ENCODE data around the gene ARFGEF3. TPM values are rescaled to one million over a fixed set of nuclear protein-coding genes. Genes with fewer than 3 reads are reported as not detected.

ARFGEF3 gene
- polyA plus RNA-seq, 1 of the 3 experiments (the other 2 are of a cell fraction) = not detected

DNA sequence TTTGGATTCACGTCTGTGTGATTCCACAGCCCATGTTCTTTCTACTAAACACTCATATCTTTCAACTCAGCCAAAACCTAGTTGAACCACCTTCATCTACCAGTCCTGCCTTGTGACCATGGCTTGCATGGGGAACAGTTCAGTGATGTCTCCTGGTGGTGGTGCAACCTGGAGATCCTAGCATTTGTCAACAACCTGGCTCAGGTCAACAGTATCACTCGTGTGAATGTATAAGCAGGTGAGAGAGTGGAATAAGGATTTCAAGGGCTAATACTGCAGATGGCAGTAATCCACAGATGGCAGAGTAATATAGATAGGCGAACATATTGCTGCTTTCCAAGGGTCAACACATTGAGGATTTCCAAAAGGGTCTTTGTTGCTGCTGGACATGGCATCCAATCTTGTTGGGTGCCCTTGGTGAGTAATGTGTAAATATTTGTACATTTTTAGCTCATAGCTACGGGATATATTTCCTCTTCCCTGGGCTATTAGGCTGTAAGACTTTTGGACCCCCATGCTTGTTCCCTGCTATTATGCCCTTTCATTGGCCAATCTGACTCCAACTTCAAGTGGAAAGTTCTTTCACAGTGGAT is 43.1 kb downstream of the ARFGEF3 start:
- Histone ChIP-seq H3K9me3 (no peaks in the 10 kb centered on the region), H3F3A (replicated peaks; ENCODE audit: insufficient read depth) (no peaks in the 10 kb centered on the region), H3K4me1 (ENCODE audit: control insufficient read depth in 1 of 2, insufficient read depth in 2 of 2, low read depth in 1 of 2, low read length in 1 of 2) (no peaks in the 10 kb centered on the region), H3K4me2 (no peak overlapping the region), H3K79me2 (ENCODE audit: insufficient read depth) (no peaks in the 10 kb centered on the region), H4K20me1 (ENCODE audit: insufficient read depth) (no peaks in the 10 kb centered on the region), H3K4me3 (ENCODE audit: low read depth in 2 of 2, low read length in 1 of 2) (no peak overlapping the region), H2AFZ (ENCODE audit: low read depth) (no peak overlapping the region), H3K9me2 (no peaks in the 10 kb centered on the region), H3K36me3 (replicated peaks in 1 of 2; ENCODE audit: control insufficient read depth in 1 of 2, insufficient read depth in 2 of 2, low read length in 1 of 2) (no peaks in the 10 kb centered on the region), H3K9ac (no peak overlapping the region), H3K27me3 (ENCODE audit: insufficient read depth) (no peaks in the 10 kb centered on the region), H3K27ac (ENCODE audit: low read depth in 2 of 2, low read length in 1 of 2) (no peak overlapping the region)
- 10% methylated on average over 4 of the region's 4 CpGs for WGBS (ENCODE audit: low lambda C conversion rate)
- no peak for DNase-seq
- POLR2A ChIA-PET = no interaction called here
- CTCF ChIA-PET = no interaction called here
- no peak for TF ChIP-seq GABPA (IDR thresholded peaks at IDR 0.05; ENCODE audit: low read depth)

DNA sequence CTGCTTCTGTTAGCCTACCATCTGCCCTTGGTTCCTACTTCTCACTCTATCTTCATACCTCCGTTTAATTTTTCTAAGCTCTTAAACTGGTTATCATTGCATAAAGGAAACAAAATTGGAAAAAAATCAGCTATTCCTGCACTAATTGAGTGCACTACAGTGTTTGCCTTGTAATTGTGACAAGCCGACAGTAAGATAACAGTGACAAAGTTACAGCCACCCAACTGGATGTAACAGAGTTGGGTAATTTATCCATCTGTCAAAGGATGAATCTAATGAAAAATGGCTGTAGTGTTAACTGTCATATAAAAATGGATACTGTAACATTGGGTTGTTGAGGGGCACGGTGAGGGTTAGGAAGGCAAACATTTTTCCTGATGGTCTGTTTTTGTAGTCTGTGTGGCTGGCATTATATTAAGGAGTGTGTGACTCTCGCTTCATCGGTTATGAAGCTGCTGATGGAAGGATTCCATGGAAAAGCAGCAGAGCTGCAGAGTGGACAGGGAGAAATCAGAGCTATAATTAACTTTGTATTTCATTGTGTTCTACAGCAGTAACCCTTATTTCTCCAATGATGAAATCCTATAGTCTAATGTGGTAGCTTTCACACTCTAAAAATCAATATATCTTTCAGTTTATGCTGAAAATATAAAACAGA is 43.8 kb downstream of the ARFGEF3 start:
- Histone ChIP-seq H3K79me2 (ENCODE audit: insufficient read depth) (no peaks in the 10 kb centered on the region), H3K9me3 (no peaks in the 10 kb centered on the region), H3K4me3 (ENCODE audit: low read depth in 2 of 2, low read length in 1 of 2) (no peak overlapping the region), H3K4me2 (no peak overlapping the region), H3K27me3 (ENCODE audit: insufficient read depth) (no peaks in the 10 kb centered on the region), H3F3A (replicated peaks; ENCODE audit: insufficient read depth) (no peaks in the 10 kb centered on the region), H3K36me3 (replicated peaks in 1 of 2; ENCODE audit: control insufficient read depth in 1 of 2, insufficient read depth in 2 of 2, low read length in 1 of 2) (no peaks in the 10 kb centered on the region), H2AFZ (ENCODE audit: low read depth) (no peak overlapping the region), H4K20me1 (ENCODE audit: insufficient read depth) (no peaks in the 10 kb centered on the region), H3K9me2 (no peaks in the 10 kb centered on the region), H3K4me1 (ENCODE audit: control insufficient read depth in 1 of 2, insufficient read depth in 2 of 2, low read depth in 1 of 2, low read length in 1 of 2) (no peaks in the 10 kb centered on the region), H3K9ac (no peak overlapping the region), H3K27ac (ENCODE audit: low read depth in 2 of 2, low read length in 1 of 2) (no peak overlapping the region)
- WGBS (ENCODE audit: low lambda C conversion rate) = 23% methylated on average over 5 of the region's 5 CpGs
- ChIA-PET POLR2A (no interaction called here), CTCF (no interaction called here)
- TF ChIP-seq RAD21 (IDR thresholded peaks at IDR 0.05; ENCODE audit: low read length) = no peak
- no peak for TF ChIP-seq TCF12 (IDR thresholded peaks at IDR 0.05)
- no peak for TF ChIP-seq GABPA (IDR thresholded peaks at IDR 0.05; ENCODE audit: low read depth)
- no peak for TF ChIP-seq RFX5 (IDR thresholded peaks at IDR 0.05; ENCODE audit: low read length)
- DNase-seq = no peak

DNA sequence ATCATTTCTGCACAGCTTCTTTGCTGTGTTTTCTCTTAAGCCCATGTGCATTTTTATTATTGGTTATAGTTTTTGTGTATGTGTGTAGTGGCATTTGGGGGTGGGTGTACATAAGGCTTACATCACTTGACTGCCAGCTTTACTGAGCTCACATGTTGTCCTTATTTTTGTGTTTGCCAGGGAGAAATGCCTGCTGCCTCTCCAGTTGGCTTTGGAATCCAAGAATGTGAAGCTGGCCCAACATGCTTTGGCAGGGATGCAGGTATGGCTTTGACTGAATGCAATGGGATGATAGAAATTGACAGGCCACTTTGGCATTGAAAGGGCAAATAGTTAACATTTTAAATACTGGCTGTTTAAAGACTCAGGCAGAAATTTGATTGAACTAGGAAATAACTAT is 45.1 kb downstream of the ARFGEF3 start:
- Histone ChIP-seq H4K20me1 (ENCODE audit: insufficient read depth) (no peaks in the 10 kb centered on the region), H3K27me3 (ENCODE audit: insufficient read depth) (no peaks in the 10 kb centered on the region), H3K9ac (no peak overlapping the region), H3K4me1 (ENCODE audit: control insufficient read depth in 1 of 2, insufficient read depth in 2 of 2, low read depth in 1 of 2, low read length in 1 of 2) (no peaks in the 10 kb centered on the region), H3F3A (replicated peaks; ENCODE audit: insufficient read depth) (no peaks in the 10 kb centered on the region), H3K36me3 (replicated peaks in 1 of 2; ENCODE audit: control insufficient read depth in 1 of 2, insufficient read depth in 2 of 2, low read length in 1 of 2) (no peaks in the 10 kb centered on the region), H3K9me3 (no peaks in the 10 kb centered on the region), H3K27ac (ENCODE audit: low read depth in 2 of 2, low read length in 1 of 2) (no peak overlapping the region), H3K9me2 (no peaks in the 10 kb centered on the region), H3K4me2 (no peak overlapping the region), H3K4me3 (ENCODE audit: low read depth in 2 of 2, low read length in 1 of 2) (no peak overlapping the region), H2AFZ (ENCODE audit: low read depth) (no peak overlapping the region), H3K79me2 (ENCODE audit: insufficient read depth) (no peaks in the 10 kb centered on the region)
- ChIA-PET POLR2A (no interaction called here), CTCF (no interaction called here)
- DNase-seq = no peak
- no peak for TF ChIP-seq EZH2phosphoT487 (IDR thresholded peaks at IDR 0.05; ENCODE audit: borderline replicate concordance, low read depth)

DNA sequence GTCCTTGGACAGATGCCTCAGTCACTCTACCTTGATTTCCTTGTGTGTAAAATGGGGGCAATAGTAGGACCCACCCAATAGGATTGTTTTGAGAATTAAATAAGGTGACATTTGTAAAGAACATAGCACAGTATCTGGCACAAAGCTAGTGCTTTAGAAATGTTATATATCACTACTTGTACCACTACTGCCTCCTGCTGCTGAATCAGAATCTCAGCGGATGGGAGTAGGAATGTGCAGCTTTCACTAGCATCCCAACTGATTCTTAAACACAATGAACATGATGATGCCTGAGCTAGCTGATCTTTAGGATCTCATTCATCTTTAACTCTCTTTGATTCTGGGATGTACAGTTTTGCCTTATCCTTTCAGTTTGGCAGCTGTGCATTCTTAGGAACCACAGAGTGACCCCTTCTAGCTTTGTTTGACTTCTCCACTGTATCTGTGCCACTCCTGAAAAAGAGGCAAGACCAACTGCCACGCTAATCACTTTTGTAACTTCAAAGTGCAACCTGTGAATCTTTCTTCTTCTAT is 49.4 kb downstream of the ARFGEF3 start:
- no peak for DNase-seq
- no peak overlapping the region for H3K27ac ChIP-seq (ENCODE audit: low read depth in 2 of 2, low read length in 1 of 2)
- no peak overlapping the region for H3K9ac ChIP-seq
- H3F3A ChIP-seq (replicated peaks; ENCODE audit: insufficient read depth) = no peaks in the 10 kb centered on the region
- H3K4me2 ChIP-seq = no peak overlapping the region
- 35% methylated on average over 2 of the region's 2 CpGs for WGBS (ENCODE audit: low lambda C conversion rate)
- no peak overlapping the region for H3K4me3 ChIP-seq (ENCODE audit: low read depth in 2 of 2, low read length in 1 of 2)
- no peaks in the 10 kb centered on the region for H3K79me2 ChIP-seq (ENCODE audit: insufficient read depth)
- no peaks in the 10 kb centered on the region for H3K4me1 ChIP-seq (ENCODE audit: control insufficient read depth in 1 of 2, insufficient read depth in 2 of 2, low read depth in 1 of 2, low read length in 1 of 2)
- no peaks in the 10 kb centered on the region for H3K27me3 ChIP-seq (ENCODE audit: insufficient read depth)
- CTCF ChIA-PET = no interaction called here
- H3K36me3 ChIP-seq (replicated peaks in 1 of 2; ENCODE audit: control insufficient read depth in 1 of 2, insufficient read depth in 2 of 2, low read length in 1 of 2) = no peaks in the 10 kb centered on the region
- H3K9me2 ChIP-seq = no peaks in the 10 kb centered on the region
- POLR2A ChIA-PET = no interaction called here
- H2AFZ ChIP-seq (ENCODE audit: low read depth) = no peak overlapping the region
- no peaks in the 10 kb centered on the region for H4K20me1 ChIP-seq (ENCODE audit: insufficient read depth)
- H3K9me3 ChIP-seq = no peaks in the 10 kb centered on the region
- TF ChIP-seq FOXM1 (IDR thresholded peaks at IDR 0.05; ENCODE audit: low read depth) (no peak), SMC3 (IDR thresholded peaks at IDR 0.05; ENCODE audit: low read depth, low read length) (no peak), MEF2A (IDR thresholded peaks at IDR 0.05; ENCODE audit: borderline replicate concordance, low read depth) (no peak), CHD2 (IDR thresholded peaks at IDR 0.05; ENCODE audit: low read length, partially characterized antibody) (no peak), ELF1 (IDR thresholded peaks at IDR 0.05) (no peak), NRF1 (IDR thresholded peaks at IDR 0.05; ENCODE audit: low read depth, low read length) (no peak), MXI1 (IDR thresholded peaks at IDR 0.05; ENCODE audit: low read depth, low read length) (no peak), RAD21 (IDR thresholded peaks at IDR 0.05; ENCODE audit: low read length) (no peak)
- TF ChIP-seq, protein P1, sequence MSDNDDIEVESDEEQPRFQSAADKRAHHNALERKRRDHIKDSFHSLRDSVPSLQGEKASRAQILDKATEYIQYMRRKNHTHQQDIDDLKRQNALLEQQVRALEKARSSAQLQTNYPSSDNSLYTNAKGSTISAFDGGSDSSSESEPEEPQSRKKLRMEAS (IDR thresholded peaks at IDR 0.05; ENCODE audit: low read depth) = no peak
- TF ChIP-seq, protein P2, sequence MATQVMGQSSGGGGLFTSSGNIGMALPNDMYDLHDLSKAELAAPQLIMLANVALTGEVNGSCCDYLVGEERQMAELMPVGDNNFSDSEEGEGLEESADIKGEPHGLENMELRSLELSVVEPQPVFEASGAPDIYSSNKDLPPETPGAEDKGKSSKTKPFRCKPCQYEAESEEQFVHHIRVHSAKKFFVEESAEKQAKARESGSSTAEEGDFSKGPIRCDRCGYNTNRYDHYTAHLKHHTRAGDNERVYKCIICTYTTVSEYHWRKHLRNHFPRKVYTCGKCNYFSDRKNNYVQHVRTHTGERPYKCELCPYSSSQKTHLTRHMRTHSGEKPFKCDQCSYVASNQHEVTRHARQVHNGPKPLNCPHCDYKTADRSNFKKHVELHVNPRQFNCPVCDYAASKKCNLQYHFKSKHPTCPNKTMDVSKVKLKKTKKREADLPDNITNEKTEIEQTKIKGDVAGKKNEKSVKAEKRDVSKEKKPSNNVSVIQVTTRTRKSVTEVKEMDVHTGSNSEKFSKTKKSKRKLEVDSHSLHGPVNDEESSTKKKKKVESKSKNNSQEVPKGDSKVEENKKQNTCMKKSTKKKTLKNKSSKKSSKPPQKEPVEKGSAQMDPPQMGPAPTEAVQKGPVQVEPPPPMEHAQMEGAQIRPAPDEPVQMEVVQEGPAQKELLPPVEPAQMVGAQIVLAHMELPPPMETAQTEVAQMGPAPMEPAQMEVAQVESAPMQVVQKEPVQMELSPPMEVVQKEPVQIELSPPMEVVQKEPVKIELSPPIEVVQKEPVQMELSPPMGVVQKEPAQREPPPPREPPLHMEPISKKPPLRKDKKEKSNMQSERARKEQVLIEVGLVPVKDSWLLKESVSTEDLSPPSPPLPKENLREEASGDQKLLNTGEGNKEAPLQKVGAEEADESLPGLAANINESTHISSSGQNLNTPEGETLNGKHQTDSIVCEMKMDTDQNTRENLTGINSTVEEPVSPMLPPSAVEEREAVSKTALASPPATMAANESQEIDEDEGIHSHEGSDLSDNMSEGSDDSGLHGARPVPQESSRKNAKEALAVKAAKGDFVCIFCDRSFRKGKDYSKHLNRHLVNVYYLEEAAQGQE (IDR thresholded peaks at IDR 0.05; ENCODE audit: low read depth, low read length) = no peak
